NCI-H2227 treated with DMSO at 0.1 percent for 48 hours (cell line): Measurements from ENCODE around the gene CMBL.
A peak's percentile ranks its signal among the peaks of the same experiment; 100 is the strongest.
"Not testable (repeated sequence)": the region's sequence is repeated elsewhere in the genome, so short reads cannot be mapped to it uniquely, and the experiment has no call there.

ENCODE experiments used
- DNase-seq: peaks from one replicate; lab custom pipeline; 2025; lab: John Stamatoyannopoulos, UW

The CMBL gene

DNA sequence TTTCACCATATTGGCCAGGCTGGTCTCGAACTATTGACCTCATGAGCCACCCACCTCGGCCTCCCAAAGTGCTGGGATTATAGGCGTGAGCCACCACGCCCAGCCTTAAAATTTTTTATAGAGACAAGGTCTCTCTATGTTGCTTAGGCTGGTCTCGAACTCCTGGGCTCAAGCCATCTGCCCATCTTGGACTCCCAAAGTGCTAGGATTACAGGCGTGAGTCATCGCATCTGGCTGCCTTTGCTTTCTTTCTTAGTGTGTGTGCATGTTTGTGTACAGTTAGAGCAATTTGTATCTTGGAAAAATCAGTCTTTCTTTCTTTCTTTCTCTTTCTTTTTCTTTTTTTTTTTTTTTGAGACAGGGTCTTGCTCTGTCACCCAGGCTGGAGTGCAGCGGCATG is 22.3 kb downstream of the CMBL start:
- not testable (repeated sequence) for DNase-seq

DNA sequence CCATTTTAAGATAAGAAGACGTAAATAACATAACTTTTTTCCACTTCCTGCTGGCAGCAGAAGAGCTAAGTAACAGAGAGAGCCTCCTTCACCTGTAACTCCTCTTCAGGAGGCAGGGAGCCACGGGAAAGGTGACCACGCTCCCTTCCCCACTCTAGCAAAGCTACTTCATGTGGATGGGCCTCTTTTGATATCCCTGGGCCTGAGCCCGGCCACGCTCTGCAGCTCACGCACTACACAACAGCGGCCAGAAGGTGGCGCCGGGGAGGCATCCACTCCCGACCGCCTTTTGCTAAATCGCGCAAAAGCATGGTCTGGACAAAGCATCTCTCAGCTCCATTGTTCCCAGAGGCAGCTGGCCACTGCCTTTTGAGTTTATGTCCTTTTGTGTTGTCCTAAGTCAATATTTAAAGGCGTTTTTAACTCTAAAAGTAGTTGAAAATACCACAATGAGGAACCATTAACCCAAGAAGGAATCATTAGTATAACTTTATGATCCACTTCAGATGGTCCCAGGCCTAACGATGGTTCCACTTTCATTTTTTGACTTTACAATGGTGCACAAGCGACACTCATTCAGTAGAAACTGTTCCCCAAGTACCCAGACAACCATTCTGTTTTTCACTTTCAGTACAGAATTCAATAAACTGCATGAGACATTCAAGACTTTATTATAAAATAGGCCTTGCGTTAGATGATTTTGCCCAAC is 23.6 kb downstream of the CMBL start:
- DNase-seq, result peak; percentile 83

DNA sequence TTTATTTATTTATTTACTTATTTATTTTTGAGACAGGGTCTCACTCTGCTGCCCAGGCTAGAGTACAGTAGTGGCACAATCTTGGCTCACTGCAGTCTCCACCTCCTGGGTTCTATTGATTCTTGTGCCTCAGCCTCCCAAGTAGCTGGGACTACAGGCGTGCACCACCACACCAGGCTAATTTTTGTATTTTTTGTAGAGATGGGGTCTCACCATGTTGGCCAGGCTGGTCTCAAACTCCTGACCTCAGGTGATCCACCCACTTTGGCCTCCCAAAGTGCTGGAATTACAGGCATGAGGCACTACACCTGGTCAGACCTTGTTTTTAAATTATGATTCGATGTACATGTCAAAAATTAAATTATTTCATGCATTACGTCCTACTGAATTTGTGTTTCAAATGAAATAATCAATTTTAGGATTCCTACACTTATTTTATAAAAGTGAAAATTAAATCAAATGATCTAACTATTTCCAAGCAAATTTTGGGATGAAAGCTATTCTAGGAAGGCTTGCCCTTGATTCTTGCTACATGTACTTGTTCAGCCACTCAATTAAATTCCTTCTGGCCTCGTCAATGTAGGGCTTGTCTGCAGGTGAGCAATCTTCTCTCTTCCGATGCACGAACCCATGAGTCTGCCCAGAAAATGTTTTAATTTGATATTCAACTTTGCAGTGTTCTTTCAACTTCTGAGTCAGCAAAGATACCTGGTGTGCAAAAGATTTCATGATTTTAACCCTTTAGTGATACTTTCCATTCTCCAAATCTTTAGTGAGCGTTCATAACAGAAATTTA is 27.6 kb downstream of the CMBL start:
- DNase-seq, result no peak

DNA sequence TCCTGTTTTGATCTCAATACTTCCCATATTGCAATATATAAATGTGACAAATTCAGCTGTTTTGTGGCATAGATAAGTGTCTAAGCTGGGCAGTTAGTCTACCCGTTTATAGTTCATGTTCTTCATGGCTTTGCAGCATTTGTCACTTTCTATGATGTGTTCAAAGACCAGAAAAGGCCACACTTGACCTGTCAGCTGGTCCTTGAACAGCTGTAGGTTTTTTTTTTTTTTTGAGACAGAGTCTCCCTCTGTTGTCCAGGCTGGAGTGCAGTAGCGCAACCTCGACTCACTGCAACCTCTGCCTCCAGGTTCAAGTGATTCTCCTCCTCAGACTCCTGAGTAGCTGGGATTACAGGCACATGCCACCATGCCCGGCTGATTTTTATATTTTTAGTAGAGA is 28.4 kb downstream of the CMBL start:
- DNase-seq, result no peak

DNA sequence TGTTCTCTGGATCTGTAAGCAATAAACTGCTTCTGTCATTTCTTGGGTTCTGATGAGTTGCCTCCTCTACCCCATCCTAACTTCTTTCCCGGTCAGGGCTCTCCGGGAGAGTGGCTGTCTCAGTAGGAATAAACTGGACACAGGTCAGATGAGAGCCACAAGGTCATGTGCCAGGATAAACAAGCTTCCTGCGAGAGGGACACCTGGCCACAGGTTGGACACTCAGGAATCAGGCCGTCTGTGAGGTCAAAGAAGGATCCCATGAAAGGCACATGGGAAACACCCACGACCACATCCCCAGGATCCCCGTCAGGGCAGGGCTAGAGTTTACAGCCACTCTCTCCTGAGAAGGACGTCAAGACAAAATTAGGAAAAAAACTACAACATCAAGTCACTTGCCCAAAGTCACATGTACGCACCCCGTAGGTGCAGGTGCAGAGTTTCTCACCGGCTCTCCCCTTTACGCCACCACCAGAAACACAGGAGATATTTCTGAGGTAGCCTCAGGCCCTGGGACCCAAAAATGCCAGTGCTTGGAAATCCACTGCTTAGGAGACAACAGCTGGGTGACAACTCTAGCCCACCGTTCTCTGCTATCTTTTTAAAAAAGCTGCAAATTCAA is 28.9 kb downstream of the CMBL start:
- DNase-seq, result no peak

DNA sequence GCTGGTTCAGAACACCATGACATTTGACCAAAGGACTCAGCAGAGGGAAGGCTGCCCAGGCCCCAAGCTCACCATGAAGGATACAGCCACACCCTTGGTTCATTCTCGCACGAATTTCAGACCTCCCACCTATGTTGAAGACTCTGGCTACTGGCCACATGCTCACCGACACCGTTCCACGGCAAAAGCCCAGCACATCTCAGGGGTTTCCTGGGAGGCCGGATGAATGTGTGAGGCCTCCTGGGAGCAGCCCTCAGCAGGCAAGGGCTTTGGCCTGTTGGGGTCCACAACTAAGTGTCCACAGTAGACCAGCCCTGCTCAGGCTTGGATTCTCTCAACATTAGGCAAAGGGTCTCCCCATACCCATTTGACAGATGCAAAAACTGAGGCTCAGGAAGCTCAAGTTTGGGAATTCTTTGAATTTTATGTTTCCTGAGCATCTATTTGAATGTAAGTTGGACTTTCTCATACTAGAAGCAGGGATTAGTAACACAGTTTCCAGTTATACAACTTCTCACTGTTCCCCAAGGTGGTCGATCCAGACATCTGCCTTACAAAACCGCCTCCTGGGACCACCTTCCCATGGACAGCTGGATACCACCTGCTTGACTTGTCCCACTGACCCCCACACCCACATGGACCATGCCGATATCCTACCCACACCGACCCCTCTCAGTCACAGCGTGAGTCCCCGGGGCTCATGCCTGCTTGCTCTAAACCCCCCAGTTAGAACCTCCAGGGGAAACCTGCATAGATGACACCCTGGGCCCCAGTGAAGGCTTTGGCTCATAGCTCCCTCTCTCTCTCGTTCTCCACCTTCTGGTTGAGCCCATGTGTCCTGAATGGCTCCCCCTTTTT is 29.7 kb downstream of the CMBL start:
- DNase-seq, result no peak

DNA sequence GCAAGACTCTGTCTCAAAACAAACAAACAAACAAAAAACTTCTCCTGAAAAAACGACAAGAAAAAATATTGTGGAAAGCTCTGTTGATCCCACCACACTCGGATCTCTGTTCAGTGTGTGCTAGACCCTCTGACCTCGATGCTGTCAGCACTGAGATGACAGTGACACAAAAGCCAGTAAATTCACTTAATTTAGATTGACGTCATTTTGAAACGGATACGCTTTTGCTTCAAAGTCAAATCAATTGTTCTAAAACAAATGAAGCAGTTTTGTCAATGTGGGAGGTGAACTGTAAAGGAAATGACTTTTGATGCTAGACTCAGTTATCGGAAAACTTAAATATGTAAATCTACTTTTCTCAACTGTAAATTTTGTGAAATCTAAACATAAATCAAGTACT is 31.0 kb downstream of the CMBL start:
- DNase-seq, result no peak

DNA sequence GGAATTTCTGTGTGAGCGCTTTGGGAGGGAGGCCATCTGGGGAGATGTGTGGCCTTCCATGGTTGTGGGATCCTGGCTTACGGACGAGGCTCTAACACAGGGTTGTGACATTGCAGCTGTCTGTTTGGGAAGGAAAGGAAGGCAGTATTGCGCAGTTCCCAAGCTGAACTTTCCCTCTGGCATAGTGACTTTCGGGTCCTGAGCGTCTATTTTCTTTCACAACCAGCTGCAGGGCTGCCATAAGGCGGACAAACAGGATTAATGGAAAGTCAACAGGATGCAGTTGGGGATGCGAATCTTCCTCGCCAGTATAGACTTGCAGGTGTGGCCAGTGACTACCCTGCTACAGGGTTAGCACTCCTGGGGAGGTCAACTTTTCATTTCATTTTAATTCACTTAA is 31.7 kb downstream of the CMBL start:
- no peak for DNase-seq

DNA sequence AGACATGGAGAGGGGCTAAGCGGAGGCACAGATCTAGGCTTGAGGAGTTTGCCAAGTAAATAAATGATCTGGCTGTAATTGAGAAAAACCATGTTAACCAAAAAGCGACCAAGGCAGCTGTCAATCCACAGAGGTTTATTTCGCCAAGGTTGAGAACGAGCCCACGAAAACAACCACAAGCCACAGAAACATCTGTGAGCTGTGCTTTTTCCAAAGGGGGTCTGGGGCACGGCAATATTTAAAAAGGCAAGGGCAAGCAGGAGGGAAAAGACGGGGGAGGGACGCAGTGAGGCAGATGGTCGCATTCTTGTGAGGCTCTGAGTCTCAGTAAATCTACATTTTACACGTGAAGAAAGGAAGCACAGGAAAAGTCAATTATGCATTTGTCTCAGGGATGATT is 32.2 kb downstream of the CMBL start:
- no peak for DNase-seq

DNA sequence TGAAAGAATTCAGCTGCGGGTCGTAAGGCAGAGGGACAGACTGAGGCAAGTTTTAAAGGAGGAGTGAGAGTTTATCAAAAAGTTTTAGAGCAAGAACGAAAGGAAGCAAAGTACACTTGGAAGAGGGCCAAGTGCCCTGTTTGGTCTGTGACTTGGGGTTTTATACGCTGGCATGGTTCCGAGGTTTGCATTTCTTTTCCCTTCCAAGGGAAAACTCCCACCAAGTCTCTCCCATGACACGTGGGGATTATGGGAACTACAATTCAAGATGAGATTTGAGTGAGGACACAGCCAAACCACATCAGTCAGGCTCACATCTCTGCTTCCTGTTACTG is 34.9 kb downstream of the CMBL start:
- not testable (repeated sequence) for DNase-seq

DNA sequence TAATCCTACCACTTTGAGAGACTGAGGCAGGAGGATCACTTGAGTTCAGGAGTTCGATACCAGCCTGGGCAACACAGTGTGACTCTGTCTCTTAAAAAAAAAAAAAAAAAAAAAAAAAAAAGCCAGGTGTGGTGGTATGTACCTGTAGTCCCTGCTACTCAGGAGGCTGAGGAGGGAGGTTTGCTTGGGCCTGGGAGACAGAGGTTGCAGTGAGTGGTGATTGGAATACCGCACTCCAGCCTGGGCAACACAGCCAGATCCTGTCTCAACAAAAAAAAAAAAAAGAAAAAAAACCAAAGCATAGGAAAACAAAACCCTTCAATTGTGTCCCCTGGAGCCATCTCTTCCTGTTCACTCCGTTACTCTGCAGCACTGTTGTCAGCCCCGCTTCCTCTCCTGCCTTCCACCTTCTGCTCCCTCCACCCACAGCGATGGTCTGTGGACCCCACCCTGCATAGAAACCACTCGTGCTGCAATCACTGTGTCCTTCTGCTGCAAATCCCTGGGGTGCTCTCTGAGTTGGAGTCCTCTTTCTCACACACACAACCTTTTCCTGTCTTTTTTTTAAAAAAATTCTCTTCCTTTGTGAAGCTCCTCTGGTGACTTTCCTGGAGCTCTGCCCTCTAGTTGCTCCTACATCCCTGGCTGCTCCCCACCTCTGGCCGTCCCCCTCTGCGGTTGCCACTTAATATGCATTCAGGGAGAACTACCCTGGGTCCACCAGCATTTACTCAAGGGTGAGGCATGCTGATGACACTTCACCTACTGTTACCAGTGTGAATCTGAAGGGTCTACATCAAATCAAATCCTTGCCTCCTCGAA is 35.4 kb downstream of the CMBL start:
- DNase-seq, result no peak

DNA sequence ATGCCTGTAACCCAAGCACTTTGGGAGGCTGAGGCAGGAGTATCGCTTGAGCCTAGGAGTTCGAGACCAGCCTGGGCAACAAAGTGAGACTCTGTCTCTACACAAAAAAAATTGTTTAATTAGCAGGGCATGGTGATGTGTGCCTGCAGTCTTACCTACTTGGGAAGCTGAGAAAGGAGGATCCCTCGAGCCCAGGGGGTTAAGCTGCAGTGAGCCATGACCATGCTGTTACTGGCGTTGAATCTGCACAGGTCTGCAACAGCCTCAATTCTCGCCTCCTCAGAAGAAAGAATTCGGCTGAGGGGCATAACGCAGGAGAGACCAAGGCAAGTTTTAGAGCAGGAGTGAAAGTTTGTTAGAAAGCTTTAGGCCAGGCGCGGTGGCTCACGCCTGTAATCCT is 39.6 kb downstream of the CMBL start:
- no peak for DNase-seq

DNA sequence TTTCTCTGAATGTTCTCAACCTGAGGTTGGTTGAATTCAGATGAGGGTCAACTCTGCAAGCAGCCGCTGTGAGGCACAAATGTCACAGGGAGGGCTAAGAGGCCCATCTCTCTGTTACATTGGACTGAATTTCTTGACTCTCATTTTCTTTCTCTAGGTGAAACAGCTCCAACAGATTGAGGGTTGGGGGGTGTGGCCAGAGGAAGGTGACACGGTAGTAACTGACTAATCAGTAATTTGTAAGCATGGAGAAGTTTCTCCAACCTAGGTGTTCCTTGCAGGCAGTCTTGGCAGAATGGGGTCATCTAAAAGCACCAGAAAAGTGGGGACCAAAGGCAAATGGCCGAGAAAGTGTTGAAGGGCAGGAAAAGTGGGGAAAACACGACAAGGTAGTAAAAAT is 40.9 kb downstream of the CMBL start:
- DNase-seq, result no peak

DNA sequence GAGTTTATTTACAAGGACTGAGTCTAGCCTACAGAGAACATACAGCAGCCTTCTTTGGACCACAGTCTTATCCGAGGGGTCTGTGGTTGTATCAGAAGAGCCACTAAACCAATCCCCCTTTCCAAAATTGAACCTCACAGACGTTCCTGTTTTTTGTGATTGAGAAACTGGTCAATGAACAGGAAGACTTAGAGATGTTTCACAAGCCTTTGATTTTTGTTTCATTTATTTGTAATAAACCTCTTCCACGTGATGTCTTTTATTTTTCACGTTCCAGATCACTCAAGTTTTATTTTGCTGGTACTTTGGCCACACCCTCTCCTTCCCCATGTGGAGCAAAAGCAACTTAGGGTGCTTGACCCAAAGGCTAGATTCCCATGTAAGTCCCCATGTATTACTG is 41.6 kb downstream of the CMBL start:
- DNase-seq, result no peak

DNA sequence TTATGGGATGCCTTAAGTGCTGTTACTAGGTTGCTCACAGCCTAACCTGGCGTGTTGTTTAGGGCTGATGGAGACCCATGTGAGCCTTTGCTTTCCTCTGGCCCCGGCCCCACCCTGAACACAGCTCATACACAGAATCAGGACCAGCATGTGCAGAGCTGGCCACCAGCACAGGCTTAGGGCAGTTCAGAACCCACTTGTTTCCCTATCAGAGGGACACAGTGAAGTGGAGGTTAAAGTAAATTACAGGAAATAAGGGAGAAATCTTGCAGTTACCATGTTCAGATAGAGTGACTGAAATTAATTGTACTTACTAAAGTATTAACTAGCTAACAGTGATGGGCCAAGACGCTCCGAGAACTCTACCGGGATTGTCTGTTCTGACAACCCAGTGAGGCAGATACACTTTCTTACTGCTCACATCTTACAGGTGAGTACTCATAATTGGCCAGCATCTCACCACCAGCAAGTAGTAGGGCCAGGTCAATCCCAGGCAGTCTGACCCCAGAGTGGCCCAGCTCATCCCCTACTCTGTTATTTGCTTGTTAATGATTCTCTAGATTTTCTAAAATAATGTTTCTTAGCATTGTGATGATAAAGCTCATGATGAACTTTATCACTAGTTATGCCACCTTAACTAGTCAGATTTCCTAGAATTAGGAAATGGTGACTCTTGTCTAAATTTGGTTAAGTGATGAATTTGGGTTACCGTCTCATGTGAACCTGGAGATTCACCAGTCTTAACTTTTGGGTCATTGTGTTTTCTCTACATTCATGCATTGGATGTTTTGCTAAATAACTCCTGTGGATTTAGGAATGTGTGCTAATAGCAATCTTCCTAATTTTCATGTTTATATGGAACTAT is 42.2 kb downstream of the CMBL start:
- DNase-seq, result no peak

DNA sequence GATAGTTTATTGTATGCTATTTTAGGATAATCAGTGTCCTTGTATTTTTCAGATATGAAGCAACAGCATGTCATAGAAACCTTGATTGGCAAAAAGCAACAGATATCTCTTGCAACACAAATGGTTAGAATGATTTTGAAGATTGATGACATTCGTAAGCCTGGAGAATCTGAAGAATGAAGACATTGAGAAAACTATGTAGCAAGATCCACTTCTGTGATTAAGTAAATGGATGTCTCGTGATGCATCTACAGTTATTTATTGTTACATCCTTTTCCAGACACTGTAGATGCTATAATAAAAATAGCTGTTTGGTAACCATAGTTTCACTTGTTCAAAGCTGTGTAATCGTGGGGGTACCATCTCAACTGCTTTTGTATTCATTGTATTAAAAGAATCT is 43.1 kb downstream of the CMBL start:
- DNase-seq, result no peak

DNA sequence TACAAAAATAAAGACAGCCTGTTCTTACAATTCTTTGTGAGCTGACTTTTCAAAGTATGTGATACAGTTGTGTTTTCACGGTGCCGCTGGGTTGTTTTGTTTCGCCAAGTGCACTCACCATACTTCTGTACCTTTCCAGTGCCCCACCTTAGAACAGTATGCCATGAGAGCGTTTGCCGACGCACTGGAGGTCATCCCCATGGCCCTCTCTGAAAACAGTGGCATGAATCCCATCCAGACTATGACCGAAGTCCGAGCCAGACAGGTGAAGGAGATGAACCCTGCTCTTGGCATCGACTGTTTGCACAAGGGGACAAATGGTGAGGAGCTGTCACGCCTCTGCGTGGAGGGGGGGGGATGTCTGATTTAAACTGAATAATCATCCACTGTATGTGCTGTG is 44.7 kb downstream of the CMBL start:
- DNase-seq, result no peak

DNA sequence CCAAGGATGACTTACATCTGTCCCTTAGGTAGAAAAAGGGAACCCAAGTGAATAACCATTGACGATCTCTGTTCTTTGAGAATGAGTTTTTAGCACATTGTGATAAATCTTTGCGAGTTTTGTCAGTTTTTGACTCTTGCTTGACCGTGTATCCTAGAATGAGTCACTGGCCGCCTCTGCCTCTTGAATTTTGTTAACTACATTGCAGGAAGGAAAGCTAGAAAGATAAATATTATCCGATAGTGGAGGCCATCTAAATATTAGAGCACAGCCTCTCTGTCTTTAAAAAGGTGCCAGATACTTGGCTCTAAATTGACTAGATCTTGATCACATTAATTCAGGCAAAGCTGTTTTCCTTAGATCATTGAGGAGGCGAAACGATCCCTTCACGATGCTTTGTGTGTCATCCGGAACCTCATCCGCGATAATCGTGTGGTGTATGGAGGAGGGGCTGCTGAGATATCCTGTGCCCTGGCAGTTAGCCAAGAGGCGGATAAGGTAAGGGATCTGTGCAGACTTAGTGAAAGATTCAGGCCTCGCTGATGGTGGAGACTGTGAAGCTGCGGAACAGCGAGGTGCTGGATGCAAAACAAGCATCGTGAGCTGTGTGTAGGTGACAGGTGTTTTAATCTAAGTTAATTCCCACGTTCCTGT is 45.5 kb downstream of the CMBL start:
- DNase-seq, result no peak

DNA sequence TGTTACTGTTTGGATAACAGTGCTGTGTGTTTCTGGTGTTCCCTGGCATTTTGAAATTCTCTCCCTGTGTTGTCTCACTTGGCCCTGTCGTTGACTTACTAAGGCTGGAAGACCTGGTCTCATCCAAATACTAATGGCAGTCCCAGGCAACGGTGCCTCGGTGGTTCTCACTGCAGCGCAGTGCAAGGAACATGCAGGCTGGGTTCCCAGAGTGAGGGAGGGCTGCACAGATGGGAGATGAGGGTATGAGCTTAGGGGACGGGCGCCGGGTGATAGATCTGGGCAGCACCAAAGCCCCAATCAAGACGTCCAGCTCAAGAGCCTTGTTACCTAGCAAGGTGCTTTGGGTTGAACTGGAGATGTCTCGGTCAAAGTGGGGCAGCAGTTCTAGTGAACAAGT is 46.6 kb downstream of the CMBL start:
- DNase-seq, result no peak

DNA sequence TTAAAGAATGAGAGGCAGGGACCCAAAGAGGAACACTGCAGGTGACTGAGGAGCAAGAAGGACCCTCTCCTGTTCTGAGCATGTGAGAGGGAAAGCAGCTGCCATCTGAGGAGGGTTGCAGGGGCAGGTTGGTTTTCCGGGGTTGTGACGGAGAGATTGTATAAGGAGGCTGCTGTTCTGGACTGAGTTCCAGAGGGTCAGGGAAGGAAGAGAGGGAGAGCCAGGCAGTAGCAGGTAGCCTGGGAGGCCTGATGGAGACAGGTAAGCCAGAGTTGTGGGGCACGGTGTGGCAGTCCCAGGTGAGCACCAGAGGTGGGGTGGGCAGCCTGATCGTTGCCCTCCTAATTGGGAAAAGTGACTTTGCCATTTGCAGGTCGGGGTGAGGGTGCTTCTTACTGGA is 47.8 kb downstream of the CMBL start:
- no peak for DNase-seq
